Neutrophil (primary cell): ENCODE data around the gene NDUFAF3.

Experiments used
- H3K27ac ChIP-seq: fragments of 200-600 bp; sonication (generic); 2 replicates; pipeline ENCODE4 v1.5.1; 2016; ENCODE audit warnings: mild to moderate bottlenecking, moderate library complexity
- H3K27me3 ChIP-seq: fragments of 200-600 bp; sonication (generic); 2 replicates; pipeline ENCODE4 v1.6.0; 2016; ENCODE audit warnings: mild to moderate bottlenecking
- H3K36me3 ChIP-seq: fragments of 200-600 bp; sonication (generic); 2 replicates; pipeline ENCODE4 v1.5.1; 2017
- H3K4me1 ChIP-seq, 2 experiments: fragments of 200-600 bp in 1 of 2; sonication (generic) in 1 of 2; 1 replicate in 1 of 2; 2 replicates in 1 of 2; pipeline versions ENCODE4 v1.5.1 to v1.6.1; 2013 to 2016; ENCODE audit warnings: low read depth in 1 of 2, low read length in 1 of 2, mild to moderate bottlenecking in 1 of 2, moderate library complexity in 1 of 2; ENCODE audit not compliant: control insufficient read depth in 1 of 2, insufficient read depth in 1 of 2
- H3K4me3 ChIP-seq, 2 experiments: fragments of 200-600 bp in 1 of 2; sonication (generic) in 1 of 2; 1 replicate in 1 of 2; 2 replicates in 1 of 2; pipeline ENCODE4 v1.5.1; 2013 to 2016; ENCODE audit warnings: low read depth in 1 of 2, low read length in 1 of 2, mild to moderate bottlenecking in 1 of 2, moderate library complexity in 1 of 2
- H3K9me3 ChIP-seq: fragments of 200-600 bp; sonication (generic); 2 replicates; pipeline ENCODE4 v1.5.1; 2016
- CTCF ChIP-seq: fragments of 200-600 bp; sonication (generic); IDR thresholded peaks from 2 replicates; pipeline ENCODE4 v1.5.1; 2016; ENCODE audit warnings: antibody characterized with exemption

Gene NDUFAF3

DNA sequence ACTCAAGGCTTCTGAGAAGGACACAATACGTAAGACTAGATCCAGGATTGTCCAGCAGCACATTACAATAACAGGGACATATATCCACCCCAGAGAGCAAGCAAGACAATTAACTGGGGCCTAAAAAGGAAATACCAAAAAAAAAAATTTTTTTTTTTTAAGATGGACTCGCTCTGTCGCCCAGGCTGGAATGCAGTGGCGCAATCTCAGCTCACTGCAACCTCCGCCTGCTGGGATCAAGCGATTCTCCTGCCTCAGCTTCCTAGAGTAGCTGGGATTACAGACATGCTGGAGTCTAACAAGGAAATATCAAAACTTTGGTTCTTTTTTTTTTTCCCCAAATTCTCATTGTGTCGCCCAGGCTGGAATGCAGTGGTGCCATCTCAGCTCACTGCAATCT, 36.1 kb downstream of the NDUFAF3 start:
- no peak for TF ChIP-seq CTCF
- Histone ChIP-seq H3K4me1 (peaks cover 7 to 8% of the 10 kb centered on the region in 2 experiments), H3K27ac (no peak overlapping the region), H3K27me3 (no peaks in the 10 kb centered on the region), H3K36me3 (peaks cover 43% of the 10 kb centered on the region), H3K9me3 (no peaks in the 10 kb centered on the region), H3K4me3 (no peak overlapping the region)
